ENCODE measurements around the gene KLHL29. TPM values are rescaled to one million over a fixed set of nuclear protein-coding genes. Genes with fewer than 3 reads are reported as not detected.

The KLHL29 gene
- total and polyA plus RNA-seq, 2 experiments from 2014 or later, result 1.9 to 6.4 TPM

GRCh38 chr2:23526114-23526513 is 141.1 kb downstream of the KLHL29 start:
- Histone ChIP-seq H4K20me1 (ENCODE audit: insufficient read depth) (no peaks in the 10 kb centered on the region), H3K9me2 (ENCODE audit: insufficient read depth) (no peaks in the 10 kb centered on the region), H3K4me2 (ENCODE audit: unreplicated experiment) (no peak overlapping the region), H2AFZ (no peak overlapping the region), H3K79me2 (ENCODE audit: insufficient read depth) (no peaks in the 10 kb centered on the region), H3F3A (ENCODE audit: insufficient read depth) (peaks cover 21% of the 10 kb centered on the region), H3K27me3 (replicated peaks; ENCODE audit: insufficient read depth) (no peaks in the 10 kb centered on the region), H3K36me3 (ENCODE audit: low read depth) (no peaks in the 10 kb centered on the region), H3K27ac (no peak overlapping the region), H3K9me3 (ENCODE audit: low read depth) (no peaks in the 10 kb centered on the region), H3K9ac (no peak overlapping the region), H3K4me1 (ENCODE audit: insufficient read depth) (peaks cover 21% of the 10 kb centered on the region), H3K4me3 (no peak overlapping the region)
- DNase-seq, result no peak
- in situ Hi-C loops (cut with MboI), result no loop called here
- WGBS, 2 experiments (ENCODE audit: low coverage in 1 of 2, low lambda C conversion rate in 2 of 2, missing lambda C conversion rate in 2 of 2), result 93 to 94% methylated on average over 18 to 19 of the region's 19 CpGs
- TF ChIP-seq EZH2phosphoT487 (IDR thresholded peaks at IDR 0.05; ENCODE audit: insufficient read depth, low read depth), result no peak
- no peak for TF ChIP-seq EZH2 (IDR thresholded peaks at IDR 0.05; ENCODE audit: insufficient read depth, poor library complexity, severe bottlenecking)

GRCh38 chr2:23526835-23527790 is 142.1 kb downstream of the KLHL29 start:
- in situ Hi-C loops (cut with MboI), result no loop called here
- Histone ChIP-seq H3K36me3 (ENCODE audit: low read depth) (no peaks in the 10 kb centered on the region), H3K4me1 (ENCODE audit: insufficient read depth) (peaks cover 21% of the 10 kb centered on the region), H3F3A (ENCODE audit: insufficient read depth) (peaks cover 21% of the 10 kb centered on the region), H3K9me2 (ENCODE audit: insufficient read depth) (no peaks in the 10 kb centered on the region), H3K9ac (no peak overlapping the region), H3K9me3 (ENCODE audit: low read depth) (no peaks in the 10 kb centered on the region), H3K27me3 (replicated peaks; ENCODE audit: insufficient read depth) (no peaks in the 10 kb centered on the region), H4K20me1 (ENCODE audit: insufficient read depth) (no peaks in the 10 kb centered on the region), H3K4me2 (ENCODE audit: unreplicated experiment) (no peak overlapping the region), H2AFZ (no peak overlapping the region), H3K79me2 (ENCODE audit: insufficient read depth) (no peaks in the 10 kb centered on the region), H3K27ac (no peak overlapping the region), H3K4me3 (no peak overlapping the region)
- TF ChIP-seq EZH2 (IDR thresholded peaks at IDR 0.05; ENCODE audit: insufficient read depth, poor library complexity, severe bottlenecking), result no peak
- no peak for TF ChIP-seq EZH2phosphoT487 (IDR thresholded peaks at IDR 0.05; ENCODE audit: insufficient read depth, low read depth)
- 89 to 91% methylated on average over 25 of the region's 25 CpGs for WGBS, 2 experiments (ENCODE audit: low coverage in 1 of 2, low lambda C conversion rate in 2 of 2, missing lambda C conversion rate in 2 of 2)
- DNase-seq, result no peak

GRCh38 chr2:23528171-23528570 is 143.2 kb downstream of the KLHL29 start:
- in situ Hi-C loops (cut with MboI), result no loop called here
- no peak for TF ChIP-seq EZH2phosphoT487 (IDR thresholded peaks at IDR 0.05; ENCODE audit: insufficient read depth, low read depth)
- TF ChIP-seq EZH2 (IDR thresholded peaks at IDR 0.05; ENCODE audit: insufficient read depth, poor library complexity, severe bottlenecking), result no peak
- WGBS, 2 experiments (ENCODE audit: low coverage in 1 of 2, low lambda C conversion rate in 2 of 2, missing lambda C conversion rate in 2 of 2), result 97% methylated on average over 12 of the region's 12 CpGs

GRCh38 chr2:23528690-23529089 is 143.7 kb downstream of the KLHL29 start:
- in situ Hi-C loops (cut with MboI), result no loop called here
- WGBS, 2 experiments (ENCODE audit: low coverage in 1 of 2, low lambda C conversion rate in 2 of 2, missing lambda C conversion rate in 2 of 2), result 95 to 97% methylated on average over 11 of the region's 11 CpGs

More at GRCh38 chr2:23528171-23528570, 143.2 kb downstream of the KLHL29 start:
- Histone ChIP-seq H3F3A (ENCODE audit: insufficient read depth) (peaks cover 19% of the 10 kb centered on the region), H4K20me1 (ENCODE audit: insufficient read depth) (no peaks in the 10 kb centered on the region), H3K4me1 (ENCODE audit: insufficient read depth) (peaks cover 21% of the 10 kb centered on the region), H3K27ac (no peak overlapping the region), H3K9me2 (ENCODE audit: insufficient read depth) (no peaks in the 10 kb centered on the region), H3K27me3 (replicated peaks; ENCODE audit: insufficient read depth) (no peaks in the 10 kb centered on the region), H3K36me3 (ENCODE audit: low read depth) (no peaks in the 10 kb centered on the region), H3K4me2 (ENCODE audit: unreplicated experiment) (no peak overlapping the region), H3K79me2 (ENCODE audit: insufficient read depth) (no peaks in the 10 kb centered on the region), H3K4me3 (no peak overlapping the region), H3K9me3 (ENCODE audit: low read depth) (no peaks in the 10 kb centered on the region), H2AFZ (no peak overlapping the region), H3K9ac (no peak overlapping the region)
- no peak for DNase-seq

More at GRCh38 chr2:23528690-23529089, 143.7 kb downstream of the KLHL29 start:
- H3K27me3 ChIP-seq (replicated peaks; ENCODE audit: insufficient read depth), result no peaks in the 10 kb centered on the region
- no peak for DNase-seq
- no peak overlapping the region for H2AFZ ChIP-seq
- no peak overlapping the region for H3K4me3 ChIP-seq
- no peaks in the 10 kb centered on the region for H3K9me3 ChIP-seq (ENCODE audit: low read depth)
- H3K4me2 ChIP-seq (ENCODE audit: unreplicated experiment), result no peak overlapping the region
- no peaks in the 10 kb centered on the region for H3K79me2 ChIP-seq (ENCODE audit: insufficient read depth)
- no peak for TF ChIP-seq EZH2 (IDR thresholded peaks at IDR 0.05; ENCODE audit: insufficient read depth, poor library complexity, severe bottlenecking)
- no peak for TF ChIP-seq EZH2phosphoT487 (IDR thresholded peaks at IDR 0.05; ENCODE audit: insufficient read depth, low read depth)
- no peak overlapping the region for H3K27ac ChIP-seq
- no peak overlapping the region for H3K9ac ChIP-seq
- no peaks in the 10 kb centered on the region for H3K9me2 ChIP-seq (ENCODE audit: insufficient read depth)
- H3F3A ChIP-seq (ENCODE audit: insufficient read depth), result peaks cover 14% of the 10 kb centered on the region
- no peaks in the 10 kb centered on the region for H3K36me3 ChIP-seq (ENCODE audit: low read depth)
- peaks cover 17% of the 10 kb centered on the region for H3K4me1 ChIP-seq (ENCODE audit: insufficient read depth)
- no peaks in the 10 kb centered on the region for H4K20me1 ChIP-seq (ENCODE audit: insufficient read depth)

Measured in GM23248 (cell line).